Aorta (tissue), 5 donors: ENCODE data around the gene NKD1. TPM values are rescaled to one million over a fixed set of nuclear protein-coding genes. Genes with fewer than 3 reads are reported as not detected.
"Not testable (repeated sequence)": the region's sequence is repeated elsewhere in the genome, so short reads cannot be mapped to it uniquely, and the experiment has no call there.

Source experiments
- ATAC-seq: fragments of 200-7000 bp; cut with Tn5 transposase; one replicate; pipeline ENCODE4 v1.9.1; 2022; ENCODE audit warnings: moderate library complexity; ENCODE audit not compliant: low FRiP score
- DNase-seq, 2 donors: peaks; one replicate each; pipeline ENCODE4 v3.0.0-alpha.2; 2020
- H3K27ac ChIP-seq, 2 donors: one replicate each; pipeline ENCODE4 v1.5.1; 2013; ENCODE audit warnings: low read length in 2 of 2, mild to moderate bottlenecking in 2 of 2, moderate library complexity in 2 of 2, control low read depth in 1 of 2, inconsistent platforms in 1 of 2, low read depth in 1 of 2
- H3K27me3 ChIP-seq, 2 donors: one replicate each; pipeline ENCODE4 v1.6.1; 2013; ENCODE audit warnings: control low read depth in 1 of 2, low read length in 1 of 2, mild to moderate bottlenecking in 1 of 2, moderate library complexity in 1 of 2; ENCODE audit not compliant: insufficient read depth in 2 of 2, control insufficient read depth in 1 of 2
- H3K36me3 ChIP-seq, 2 donors: one replicate each; pipeline ENCODE4 v1.6.1; 2013; ENCODE audit warnings: control low read depth in 1 of 2, low read length in 1 of 2, mild to moderate bottlenecking in 1 of 2; ENCODE audit not compliant: insufficient read depth in 2 of 2, control insufficient read depth in 1 of 2
- H3K4me1 ChIP-seq, 2 donors: one replicate each; pipeline ENCODE4 v1.6.1; 2013; ENCODE audit warnings: low read length in 2 of 2, control low read depth in 1 of 2, mild to moderate bottlenecking in 1 of 2, moderate library complexity in 1 of 2; ENCODE audit not compliant: insufficient read depth in 2 of 2, control insufficient read depth in 1 of 2
- H3K4me3 ChIP-seq, 2 donors: one replicate each; pipeline ENCODE4 v1.5.1; 2013; ENCODE audit warnings: low read length in 2 of 2, control low read depth in 1 of 2, mild to moderate bottlenecking in 1 of 2
- H3K9me3 ChIP-seq: one replicate; pipeline ENCODE4 v1.6.1; 2013; ENCODE audit warnings: mild to moderate bottlenecking, low read length; ENCODE audit not compliant: control insufficient read depth
- WGBS, 2 donors: extraction: QIAGEN DNeasy Blood & Tissue Kit; methylation state at CpG; one replicate each; pipeline ENCODE4 v1.1.7; 2013; 5-methylcytosine and 5-hydroxymethylcytosine counted together
- intact Hi-C, 2 donors: fragments of 100-400 bp; cut with DNase I; formaldehyde crosslinking; loops; one replicate each; pipeline versions ENCODE4 v1.14.2 to v1.15.0; 2022
- polyA plus RNA-seq, 2 donors: library from polyadenylated mRNA; stranded (reverse); fragments of 200-250 nt; gene quantifications; one replicate each; pipeline ENCODE4 v1.2.3, GENCODE V29; 2013
- total RNA-seq, 2 donors: library from RNA; stranded (reverse); fragmentation: NEBNext Ultra II Directional; extraction: Animal tissue kit (Norgen Biotek cat#: 25700); gene quantifications; one replicate each; pipeline ENCODE4 v1.2.1, GENCODE V29; 2021
- donor health status: healthy with polysubstance abuse.
- donor health status: Bipolar disorder and iron deficiency.
- donor health status: DM: no; HTN: no; CAD: no.
- donor health status: DM: no; HTN: no; CAD: no.
- donor health status: DM: yes; HTN: yes; CAD: no.

Gene NKD1
- total and polyA plus RNA-seq, 4 donors: 5.1 to 55.2 (median 21.0) TPM

DNA sequence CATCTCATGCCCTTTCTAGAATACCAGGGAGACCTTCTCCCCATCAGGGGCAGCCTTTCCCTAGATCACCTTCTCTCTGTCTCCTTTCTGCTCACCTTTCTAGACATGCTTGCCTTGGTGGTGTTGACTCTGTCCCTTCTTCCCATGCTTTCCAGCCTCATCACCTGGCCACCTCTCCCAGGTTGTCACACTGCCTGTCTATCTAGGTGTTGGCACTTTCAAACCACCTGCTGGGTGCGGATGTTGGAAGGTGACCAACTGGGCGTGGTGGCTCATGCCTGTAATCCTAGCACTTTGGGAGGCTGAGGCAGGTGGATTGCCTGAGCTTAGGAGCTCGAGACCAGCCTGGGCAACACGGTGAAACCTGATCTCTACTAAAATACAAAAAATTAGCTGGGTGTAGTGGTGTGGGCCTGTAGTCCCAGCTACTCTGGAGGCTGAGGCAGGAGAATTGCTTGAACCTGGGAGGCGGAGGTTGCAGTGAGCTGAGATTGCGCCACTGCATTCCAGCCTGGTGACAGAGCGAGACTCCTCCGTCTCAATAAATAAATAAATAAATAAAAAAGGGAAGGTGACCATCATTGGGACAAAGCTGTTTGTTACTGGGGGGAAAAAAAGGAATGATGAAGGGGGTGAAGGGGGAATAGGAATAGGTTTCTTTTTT is 44.2 kb upstream of the NKD1 start:
- H3K36me3 ChIP-seq, intact Hi-C loops, H3K27me3 ChIP-seq, H3K9me3 ChIP-seq, H3K4me1 ChIP-seq, ATAC-seq, H3K4me3 ChIP-seq, DNase-seq, H3K27ac ChIP-seq: not testable (repeated sequence)
- 92 to 95% methylated on average over 8 of the region's 8 CpGs for WGBS, 2 donors

DNA sequence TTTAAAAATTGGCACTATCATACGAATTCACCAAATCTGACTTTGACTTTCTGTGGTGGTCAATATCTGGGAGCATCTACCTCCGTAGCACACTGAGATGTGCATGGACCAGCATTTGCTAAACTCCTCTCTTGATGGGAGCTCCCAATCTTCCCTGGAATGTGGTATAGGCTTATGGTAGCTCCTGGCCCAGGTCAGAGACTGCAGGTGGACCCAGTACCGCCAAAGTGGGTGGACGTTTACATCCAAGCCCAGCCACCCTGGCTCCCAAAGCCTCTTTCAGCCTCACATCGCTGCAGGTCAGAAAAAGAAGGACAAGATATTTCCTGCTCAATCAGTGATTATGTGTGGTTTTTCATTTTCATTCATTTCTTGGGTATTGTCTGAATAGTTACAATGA is 43.1 kb upstream of the NKD1 start:
- ATAC-seq (no peak), DNase-seq (no peak)
- 81 to 84% methylated on average over 5 of the region's 5 CpGs for WGBS, 2 donors
- Histone ChIP-seq H3K4me3 (no peak overlapping the region), H3K4me1 (peaks cover 1 to 3% of the 10 kb centered on the region in 2 donors), H3K9me3 (no peaks in the 10 kb centered on the region), H3K27ac (no peak overlapping the region), H3K36me3 (no peaks in the 10 kb centered on the region), H3K27me3 (no peaks in the 10 kb centered on the region)
- intact Hi-C loops: loop anchor here in 1 of 2 donors (5.0 kb wide), 1 partner anchor 133 kb away; no protein-coding TSS in a partner anchor

DNA sequence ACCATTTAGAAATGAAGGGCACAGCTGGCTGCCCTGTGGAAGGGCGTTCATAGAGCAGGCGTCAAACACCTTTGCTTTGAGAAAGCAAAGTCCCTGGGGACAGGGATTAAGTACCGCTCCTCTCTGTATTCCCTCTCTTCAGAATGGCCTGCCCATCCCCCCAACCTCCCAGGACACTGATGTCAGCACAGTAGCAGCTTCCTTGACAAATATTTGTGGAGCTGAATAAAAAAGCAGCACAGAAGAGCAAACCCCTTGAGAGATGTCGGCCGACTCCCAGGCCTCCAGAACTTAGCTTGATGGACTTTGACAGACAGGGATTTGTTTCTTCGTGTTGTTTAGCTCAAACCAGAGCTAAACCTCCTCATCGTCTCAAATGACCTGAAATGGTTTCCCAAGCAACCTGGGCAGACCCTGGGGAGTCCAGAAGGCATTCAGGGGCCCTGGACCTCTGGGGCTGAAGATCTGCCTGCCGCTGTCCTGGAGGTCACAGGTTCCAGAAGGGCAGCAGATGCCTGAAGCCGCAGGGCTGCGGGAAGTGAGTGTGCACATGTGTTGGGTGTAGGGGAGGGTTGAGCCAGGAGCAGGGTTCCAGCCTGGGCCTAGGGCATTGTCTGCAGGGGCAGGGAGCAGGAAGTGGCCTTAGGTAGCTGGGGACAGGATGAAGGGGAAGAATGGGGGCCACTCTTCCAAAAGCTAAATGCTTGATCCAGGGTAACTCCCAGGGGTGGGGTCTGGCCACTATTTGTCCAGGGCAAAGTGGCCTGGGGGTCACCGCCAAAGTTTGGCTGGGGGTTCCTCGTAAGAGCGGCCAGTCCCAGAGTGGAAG is 42.3 kb upstream of the NKD1 start:
- Histone ChIP-seq H3K27ac (no peak overlapping the region), H3K4me3 (no peak overlapping the region), H3K4me1 (peaks cover 0 to 2% of the 10 kb centered on the region in 2 donors), H3K36me3 (no peaks in the 10 kb centered on the region), H3K9me3 (no peaks in the 10 kb centered on the region), H3K27me3 (no peaks in the 10 kb centered on the region)
- DNase-seq (no peak), ATAC-seq (no peak)
- 92 to 93% methylated on average over 13 of the region's 13 CpGs for WGBS, 2 donors
- intact Hi-C loops: loop anchor here in 1 of 2 donors (5.0 kb wide), 1 partner anchor 134 kb away; no protein-coding TSS in a partner anchor

DNA sequence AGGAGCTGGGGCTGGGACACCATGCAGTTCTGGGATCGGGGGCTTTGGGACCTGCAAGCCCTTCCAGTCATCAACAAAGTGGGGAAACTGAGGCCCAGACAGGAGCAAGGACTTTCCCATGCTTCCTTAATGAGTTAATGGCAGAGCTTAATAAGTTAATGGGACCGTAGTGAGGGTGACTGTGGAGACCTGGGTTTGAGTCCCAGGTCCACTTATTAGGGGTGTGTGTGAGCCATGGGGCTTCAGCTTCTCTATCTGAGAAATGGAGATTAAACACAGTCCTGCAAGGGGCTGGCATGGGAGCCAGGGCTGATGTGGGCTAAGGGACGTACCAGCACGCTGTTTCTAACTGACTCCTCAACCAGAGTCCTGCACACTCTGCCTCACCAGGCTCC is 41.7 kb upstream of the NKD1 start:
- no peak overlapping the region for H3K27ac ChIP-seq
- WGBS, 2 donors: 94 to 98% methylated on average over 4 of the region's 4 CpGs
- no peaks in the 10 kb centered on the region for H3K4me1 ChIP-seq
- no peaks in the 10 kb centered on the region for H3K36me3 ChIP-seq
- H3K9me3 ChIP-seq: no peaks in the 10 kb centered on the region
- no peak for DNase-seq
- ATAC-seq: no peak
- no peaks in the 10 kb centered on the region for H3K27me3 ChIP-seq
- H3K4me3 ChIP-seq: no peak overlapping the region
- intact Hi-C loops: loop anchor here in 1 of 2 donors (5.0 kb wide), 1 partner anchor 134 kb away; no protein-coding TSS in a partner anchor

DNA sequence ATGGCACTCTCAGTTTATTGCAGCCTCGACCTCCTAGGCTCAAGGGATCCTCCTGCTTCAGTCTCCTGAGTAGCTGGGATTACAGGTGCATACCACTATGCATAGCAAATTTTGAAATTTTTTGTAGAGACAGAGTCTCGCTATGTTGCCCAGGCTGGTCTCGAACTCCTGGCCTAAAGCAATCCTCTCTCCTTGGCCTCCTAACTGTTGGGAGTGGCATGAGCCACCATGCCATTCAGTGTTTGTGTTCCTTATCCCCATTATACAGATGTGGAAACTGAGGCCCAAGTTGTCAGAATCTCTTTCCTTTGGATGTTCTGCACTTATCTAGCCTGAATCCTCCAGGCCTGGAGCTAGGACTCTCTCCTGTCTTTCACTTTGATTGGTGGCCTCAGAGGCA is 40.8 kb upstream of the NKD1 start:
- Histone ChIP-seq H3K27me3 (no peaks in the 10 kb centered on the region), H3K36me3 (no peaks in the 10 kb centered on the region), H3K4me1 (no peaks in the 10 kb centered on the region), H3K27ac (no peak overlapping the region), H3K4me3 (no peak overlapping the region), H3K9me3 (no peaks in the 10 kb centered on the region)
- intact Hi-C loops: loop anchor here in 1 of 2 donors (5.0 kb wide), 1 partner anchor 135 kb away; no protein-coding TSS in a partner anchor
- whole genome bisulfite sequencing, 2 donors: 91 to 95% methylated on average over 3 of the region's 3 CpGs
- ATAC-seq (no peak), DNase-seq (no peak)

DNA sequence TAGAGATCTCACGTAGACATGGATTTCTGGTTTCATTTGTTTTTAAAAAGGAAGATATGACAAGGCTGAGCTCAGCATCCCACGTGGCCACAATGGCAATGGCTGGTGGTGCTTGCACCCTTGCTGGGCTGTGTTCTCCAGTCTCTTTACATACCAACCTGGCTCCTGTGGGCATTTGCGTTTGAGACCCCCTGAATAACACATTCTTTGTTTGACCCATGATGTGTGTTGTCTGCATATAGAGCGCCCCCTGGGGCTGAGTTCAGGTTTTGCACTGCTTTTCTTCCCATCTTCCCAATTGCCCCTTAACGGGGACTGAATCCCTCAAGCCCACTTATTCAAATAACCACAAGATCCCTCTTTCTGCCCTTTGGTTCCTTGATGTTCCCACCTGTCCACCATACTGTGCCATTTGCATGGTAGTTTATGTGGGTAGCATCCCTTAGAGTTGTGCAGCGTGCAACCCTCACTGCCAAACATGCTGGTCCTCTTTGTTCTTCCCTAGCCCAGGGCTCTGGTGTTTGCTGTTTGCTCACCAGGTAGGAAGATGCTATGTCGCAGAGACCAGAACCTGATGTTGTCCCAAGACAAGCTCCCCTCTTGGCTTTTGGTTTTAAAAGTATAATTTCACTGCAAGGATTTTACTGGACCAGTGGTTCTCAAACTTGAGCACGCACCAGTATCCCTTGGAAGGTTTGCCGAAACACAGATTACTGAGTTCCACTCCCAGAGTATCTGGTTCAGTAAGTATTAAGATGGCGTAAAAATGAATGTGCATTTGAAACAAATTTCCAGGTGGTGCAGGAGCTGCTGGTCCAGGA is 38.5 kb upstream of the NKD1 start:
- intact Hi-C loops: loop anchor here in 1 of 2 donors (5.0 to 10.0 kb wide), 2 partner anchors 137 to 245 kb away; partner anchors contain the start of gene ADCY7
- ATAC-seq (no peak), DNase-seq (no peak)
- Histone ChIP-seq H3K27ac (no peak overlapping the region), H3K36me3 (no peaks in the 10 kb centered on the region), H3K27me3 (no peaks in the 10 kb centered on the region), H3K4me3 (no peak overlapping the region), H3K4me1 (no peaks in the 10 kb centered on the region), H3K9me3 (no peaks in the 10 kb centered on the region)
- WGBS, 2 donors: 61% methylated on average over 10 of the region's 10 CpGs

DNA sequence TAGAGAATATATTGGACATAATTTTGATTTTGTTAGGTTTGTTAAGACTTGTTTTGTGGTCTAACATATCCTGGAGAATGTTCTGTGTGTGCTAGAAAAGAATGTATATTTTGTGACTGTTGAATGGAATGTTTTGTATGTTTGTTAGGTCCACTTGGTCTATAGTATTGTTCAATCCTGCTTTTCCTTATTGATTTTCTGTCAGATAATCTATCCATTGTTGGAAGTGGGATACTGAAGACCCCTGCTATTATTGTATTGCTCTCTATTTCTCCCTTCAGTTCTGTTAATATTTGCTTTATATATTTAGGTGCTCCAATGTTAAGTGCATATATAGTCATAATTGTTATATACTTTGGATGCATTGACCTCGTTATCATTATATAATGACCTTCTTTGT is 33.0 kb upstream of the NKD1 start:
- DNase-seq (no peak), ATAC-seq (no peak)
- Histone ChIP-seq H3K27me3 (no peaks in the 10 kb centered on the region), H3K4me1 (no peaks in the 10 kb centered on the region), H3K36me3 (no peaks in the 10 kb centered on the region), H3K27ac (no peak overlapping the region), H3K9me3 (no peaks in the 10 kb centered on the region), H3K4me3 (no peak overlapping the region)
- intact Hi-C loops: loop anchor here in 1 of 2 donors (10.0 kb wide), 1 partner anchor 250 kb away; the partner anchor contains the start of gene ADCY7
- WGBS, 2 donors: 95 to 97% methylated on average over 1 of the region's 1 CpG

DNA sequence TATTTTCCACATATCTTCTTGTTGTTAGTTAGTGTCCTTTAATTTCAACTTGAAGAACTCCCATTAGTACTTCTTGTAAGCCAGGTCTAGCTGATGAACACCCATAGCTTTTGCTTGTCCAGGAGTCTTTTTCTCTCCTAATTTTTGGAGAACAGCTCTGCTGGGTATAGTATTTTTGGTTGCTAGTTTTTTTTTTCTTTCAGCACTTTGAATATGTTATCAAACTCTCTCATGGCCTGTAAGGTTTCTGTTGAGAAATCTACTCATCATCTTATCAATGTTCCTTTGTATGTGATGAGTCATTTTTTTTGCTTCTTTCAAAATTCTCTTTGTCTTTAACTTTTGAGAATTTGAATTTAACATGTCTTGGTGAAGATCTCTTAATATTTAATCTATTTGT is 31.8 kb upstream of the NKD1 start:
- H3K9me3 ChIP-seq: no peaks in the 10 kb centered on the region
- no peak for ATAC-seq
- no peaks in the 10 kb centered on the region for H3K4me1 ChIP-seq
- no peak for DNase-seq
- no peak overlapping the region for H3K4me3 ChIP-seq
- no peaks in the 10 kb centered on the region for H3K27me3 ChIP-seq
- intact Hi-C loops: loop anchor here in 1 of 2 donors (10.0 kb wide), 1 partner anchor 252 kb away; the partner anchor contains the start of gene ADCY7
- no peaks in the 10 kb centered on the region for H3K36me3 ChIP-seq
- no peak overlapping the region for H3K27ac ChIP-seq
